ENCODE measurements around the gene KCNJ4.

KCNJ4 gene

GRCh38 chr22:38451404-38451803 is 3.6 kb downstream of the KCNJ4 start:
- DNase-seq = no peak

GRCh38 chr22:38450234-38450797 is 4.7 kb downstream of the KCNJ4 start:
- DNase-seq = no peak

GRCh38 chr22:38449776-38450175 is 5.2 kb downstream of the KCNJ4 start:
- DNase-seq = no peak

- DNase-seq = no peak
Measured at GRCh38 chr22:38448945-38449745, 5.9 kb downstream of the KCNJ4 start.

- no peak for DNase-seq
Measured at GRCh38 chr22:38446018-38446601, 8.9 kb downstream of the KCNJ4 start.

- DNase-seq = no peak
Measured at GRCh38 chr22:38444783-38445182, 10.2 kb downstream of the KCNJ4 start.

GRCh38 chr22:38443628-38444521 is 11.1 kb downstream of the KCNJ4 start:
- no peak for DNase-seq

- no peak for DNase-seq
Measured at GRCh38 chr22:38442967-38443627, 11.9 kb downstream of the KCNJ4 start.

GRCh38 chr22:38441620-38442287 is 13.2 kb downstream of the KCNJ4 start:
- DNase-seq = no peak

- DNase-seq = no peak
Measured at GRCh38 chr22:38440747-38441350, 14.2 kb downstream of the KCNJ4 start.

- no peak for DNase-seq
Measured at GRCh38 chr22:38437416-38437815, 17.6 kb downstream of the KCNJ4 start.

- no peak for DNase-seq
Measured at GRCh38 chr22:38436629-38437395, 18.2 kb downstream of the KCNJ4 start.

- no peak for DNase-seq
Measured at GRCh38 chr22:38435965-38436364, 19.0 kb downstream of the KCNJ4 start.

GRCh38 chr22:38435010-38435409 is 20.0 kb downstream of the KCNJ4 start:
- DNase-seq = no peak

- no peak for DNase-seq
Measured at GRCh38 chr22:38433871-38434270, 21.1 kb downstream of the KCNJ4 start.

GRCh38 chr22:38432264-38432663 is 22.7 kb downstream of the KCNJ4 start:
- no peak for DNase-seq

- DNase-seq = no peak
Measured at GRCh38 chr22:38431266-38432010, 23.6 kb downstream of the KCNJ4 start.

- DNase-seq = no peak
Measured at GRCh38 chr22:38429499-38430068, 25.4 kb downstream of the KCNJ4 start.

GRCh38 chr22:38428714-38429113 is 26.3 kb downstream of the KCNJ4 start:
- no peak for DNase-seq

- DNase-seq = no peak
Measured at GRCh38 chr22:38427940-38428339, 27.1 kb downstream of the KCNJ4 start.

All from islet precursor cell (in vitro differentiated cells).